ENCODE results near the gene ANKRD34A.

- peak in 2 of 4 experiments; percentile 13 to 22 for TF ChIP-seq CTCF (IDR thresholded peaks at IDR 0.05)
- peak; percentile 70 for TF ChIP-seq POLR2AphosphoS5 (IDR thresholded peaks at IDR 0.05)
- peak; percentile 46 for TF ChIP-seq POLR2A (IDR thresholded peaks at IDR 0.05)
Measured at GRCh38 chr1:145960468-145961108, 3.8 kb downstream of the ANKRD34A start.
